Smooth muscle cell (in vitro differentiated cells): ENCODE results near the gene EVL. TPM values are rescaled to one million over a fixed set of nuclear protein-coding genes. Genes with fewer than 3 reads are reported as not detected.
"Not testable (repeated sequence)": the region's sequence is repeated elsewhere in the genome, so short reads cannot be mapped to it uniquely, and the experiment has no call there.

Experiments used
- DNase-seq: peaks from one replicate; lab custom pipeline; 2025; ENCODE audit not compliant: unreplicated experiment; lab: John Stamatoyannopoulos, UW
- H2AFZ ChIP-seq: fragments of 200-600 bp; sonication (generic); 2 replicates; pipeline ENCODE4 v1.6.0; 2016; ENCODE audit warnings: antibody characterized with exemption, low read depth, mild to moderate bottlenecking
- H3F3A ChIP-seq: fragments of 200-600 bp; sonication (generic); 2 replicates; pipeline ENCODE4 v1.6.0; 2017; ENCODE audit warnings: antibody characterized with exemption, low read depth
- H3K27ac ChIP-seq: fragments of 200-600 bp; sonication (generic); 2 replicates; pipeline ENCODE4 v1.5.1; 2016; ENCODE audit warnings: low read depth, mild to moderate bottlenecking
- H3K27me3 ChIP-seq: fragments of 200-600 bp; sonication (generic); 2 replicates; pipeline ENCODE4 v1.6.1; 2016; ENCODE audit warnings: low read depth, mild to moderate bottlenecking
- H3K36me3 ChIP-seq: fragments of 200-600 bp; sonication (generic); 2 replicates; pipeline ENCODE4 v1.5.1; 2016; ENCODE audit warnings: low read depth
- H3K4me1 ChIP-seq: fragments of 200-600 bp; sonication (generic); 2 replicates; pipeline ENCODE4 v1.5.1; 2016; ENCODE audit warnings: low read depth
- H3K4me2 ChIP-seq: fragments of 200-600 bp; sonication (generic); 2 replicates; pipeline ENCODE4 v1.6.0; 2016; ENCODE audit warnings: mild to moderate bottlenecking
- H3K4me3 ChIP-seq: fragments of 200-600 bp; sonication (generic); 2 replicates; pipeline ENCODE4 v1.5.1; 2016; ENCODE audit warnings: mild to moderate bottlenecking
- H3K79me2 ChIP-seq: fragments of 200-600 bp; sonication (generic); 2 replicates; pipeline ENCODE4 v1.6.0; 2016; ENCODE audit warnings: low read depth, mild to moderate bottlenecking
- H3K9ac ChIP-seq: fragments of 200-600 bp; sonication (generic); 2 replicates; pipeline ENCODE4 v1.6.0; 2016; ENCODE audit warnings: low read depth
- H3K9me3 ChIP-seq: fragments of 200-600 bp; sonication (generic); replicated peaks from 2 replicates; pipeline ENCODE4 v1.5.1; 2016; ENCODE audit warnings: low read depth
- H4K20me1 ChIP-seq: fragments of 200-600 bp; sonication (generic); 2 replicates; pipeline ENCODE4 v1.6.0; 2016; ENCODE audit warnings: low read depth
- WGBS: methylation state at CpG from one replicate; pipeline ENCODE4 v1.1.7; 2016; ENCODE audit warnings: low lambda C conversion rate; 5-methylcytosine and 5-hydroxymethylcytosine counted together
- polyA plus RNA-seq: library from polyadenylated mRNA; unstranded; fragments of >200 nt; fragmentation: Nextera tagmentation; extraction: Ambion mirVana; gene quantifications from 2 replicates; pipeline ENCODE4 v1.2.1, GENCODE V29; 2016
- total RNA-seq: library from RNA; depleted of rRNA; stranded (reverse); fragments of >200 nt; gene quantifications from 2 replicates; pipeline ENCODE4 v1.2.3, GENCODE V29; 2014
- TF ChIP-seq, protein P1 (sequence below): fragments of 200-600 bp; sonication (generic); IDR thresholded peaks from 2 replicates; pipeline ENCODE4 v1.5.1; 2017; ENCODE audit warnings: borderline replicate concordance, mild to moderate bottlenecking, antibody characterized with exemption; ENCODE audit not compliant: insufficient read depth, poor library complexity, severe bottlenecking

The EVL gene
- total and polyA plus RNA-seq, 2 experiments from 2014 or later, result 19.5 to 26.3 TPM

DNA sequence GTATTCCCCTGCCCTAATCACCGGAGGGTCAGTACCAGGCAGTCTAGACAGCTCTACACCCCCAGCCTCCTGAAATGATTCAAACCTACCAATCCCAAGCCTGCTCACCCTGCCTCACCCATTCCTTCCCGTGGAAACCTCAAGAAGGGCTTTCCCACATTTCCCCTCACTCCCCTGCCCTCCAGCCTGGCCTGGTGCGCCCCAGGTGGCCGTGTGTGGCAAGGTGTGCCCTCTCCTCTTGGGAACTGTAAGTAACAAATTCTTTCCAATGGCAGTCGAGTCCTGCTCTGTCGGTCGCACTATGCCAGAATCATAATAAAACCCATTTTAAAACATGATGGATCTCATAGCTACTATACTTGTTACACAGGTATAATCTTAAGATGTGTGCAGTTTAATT, 108.1 kb downstream of the EVL start:
- Histone ChIP-seq H3K9ac (no peak overlapping the region), H3F3A (no peaks in the 10 kb centered on the region), H2AFZ (no peak overlapping the region), H3K4me2 (no peak overlapping the region), H3K27me3 (peaks cover 2% of the 10 kb centered on the region), H3K36me3 (no peaks in the 10 kb centered on the region), H3K4me3 (no peak overlapping the region), H3K27ac (no peak overlapping the region), H4K20me1 (no peaks in the 10 kb centered on the region), H3K79me2 (no peaks in the 10 kb centered on the region), H3K4me1 (no peaks in the 10 kb centered on the region), H3K9me3 (no peaks in the 10 kb centered on the region)
- 75% methylated on average over 7 of the region's 7 CpGs for WGBS
- TF ChIP-seq, protein P1, sequence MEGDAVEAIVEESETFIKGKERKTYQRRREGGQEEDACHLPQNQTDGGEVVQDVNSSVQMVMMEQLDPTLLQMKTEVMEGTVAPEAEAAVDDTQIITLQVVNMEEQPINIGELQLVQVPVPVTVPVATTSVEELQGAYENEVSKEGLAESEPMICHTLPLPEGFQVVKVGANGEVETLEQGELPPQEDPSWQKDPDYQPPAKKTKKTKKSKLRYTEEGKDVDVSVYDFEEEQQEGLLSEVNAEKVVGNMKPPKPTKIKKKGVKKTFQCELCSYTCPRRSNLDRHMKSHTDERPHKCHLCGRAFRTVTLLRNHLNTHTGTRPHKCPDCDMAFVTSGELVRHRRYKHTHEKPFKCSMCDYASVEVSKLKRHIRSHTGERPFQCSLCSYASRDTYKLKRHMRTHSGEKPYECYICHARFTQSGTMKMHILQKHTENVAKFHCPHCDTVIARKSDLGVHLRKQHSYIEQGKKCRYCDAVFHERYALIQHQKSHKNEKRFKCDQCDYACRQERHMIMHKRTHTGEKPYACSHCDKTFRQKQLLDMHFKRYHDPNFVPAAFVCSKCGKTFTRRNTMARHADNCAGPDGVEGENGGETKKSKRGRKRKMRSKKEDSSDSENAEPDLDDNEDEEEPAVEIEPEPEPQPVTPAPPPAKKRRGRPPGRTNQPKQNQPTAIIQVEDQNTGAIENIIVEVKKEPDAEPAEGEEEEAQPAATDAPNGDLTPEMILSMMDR, result no peak
- no peak for DNase-seq

DNA sequence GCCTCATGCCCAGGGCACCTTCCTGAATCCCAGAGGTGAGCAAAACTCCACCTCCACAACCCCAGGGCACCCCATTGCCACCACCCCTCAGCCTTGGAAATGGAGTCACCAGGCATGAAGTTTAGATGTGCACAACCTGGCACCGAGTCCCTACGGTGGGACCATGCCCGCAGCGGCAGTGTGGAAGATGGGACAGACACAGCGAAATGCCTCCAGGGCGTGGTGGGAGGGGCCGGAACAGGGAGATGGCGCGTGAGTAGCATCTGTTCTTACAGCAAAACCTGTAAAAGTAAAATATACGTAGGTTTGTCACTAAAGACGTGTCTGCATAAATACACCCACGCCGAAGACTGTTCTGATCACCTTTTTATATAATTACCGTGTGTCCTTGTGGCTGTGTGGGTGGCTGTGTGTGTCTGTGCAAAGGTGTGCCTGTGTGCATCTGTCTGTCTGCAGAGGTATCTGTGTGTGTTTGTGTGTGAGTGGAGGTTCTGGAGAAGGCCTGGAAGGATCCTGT, 111.6 kb downstream of the EVL start:
- Histone ChIP-seq H2AFZ (no peak overlapping the region), H3K27ac (no peak overlapping the region), H3K4me1 (no peaks in the 10 kb centered on the region), H3K9ac (no peak overlapping the region), H3K27me3 (no peaks in the 10 kb centered on the region), H3K36me3 (no peaks in the 10 kb centered on the region), H3K9me3 (no peaks in the 10 kb centered on the region), H3K79me2 (no peaks in the 10 kb centered on the region), H3K4me2 (no peak overlapping the region), H4K20me1 (no peaks in the 10 kb centered on the region), H3F3A (no peaks in the 10 kb centered on the region), H3K4me3 (no peak overlapping the region)
- WGBS, result 91% methylated on average over 14 of the region's 14 CpGs
- no peak for DNase-seq
- TF ChIP-seq, protein P1, result no peak

DNA sequence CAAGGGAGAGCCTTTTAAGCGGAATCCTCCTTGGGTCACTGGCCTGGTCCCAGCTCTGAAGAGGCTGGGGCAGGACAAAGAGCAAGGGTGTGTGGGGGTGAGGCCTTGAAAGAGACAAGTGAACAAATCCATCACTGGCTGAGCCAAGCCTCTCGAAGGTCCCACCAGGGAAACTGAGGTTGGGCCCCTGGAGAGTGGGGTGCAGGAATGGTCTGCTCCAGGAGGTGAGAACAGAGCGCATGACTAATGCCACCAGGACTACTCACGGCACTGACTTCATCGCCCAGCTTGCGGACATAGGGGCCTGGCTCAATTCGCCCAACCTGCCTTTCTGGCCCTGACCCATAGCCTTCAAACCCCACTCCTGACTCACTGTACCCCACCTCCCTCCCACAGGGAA, 113.5 kb downstream of the EVL start:
- Histone ChIP-seq H3K4me1 (no peaks in the 10 kb centered on the region), H3K27me3 (no peaks in the 10 kb centered on the region), H3K9me3 (no peaks in the 10 kb centered on the region), H4K20me1 (no peaks in the 10 kb centered on the region), H3K36me3 (no peaks in the 10 kb centered on the region), H3K4me3 (no peak overlapping the region), H3F3A (no peaks in the 10 kb centered on the region), H3K4me2 (no peak overlapping the region), H3K79me2 (no peaks in the 10 kb centered on the region), H2AFZ (no peak overlapping the region), H3K27ac (no peak overlapping the region), H3K9ac (no peak overlapping the region)
- no peak for DNase-seq
- TF ChIP-seq, protein P1, result no peak
- 100% methylated on average over 7 of the region's 7 CpGs for WGBS

DNA sequence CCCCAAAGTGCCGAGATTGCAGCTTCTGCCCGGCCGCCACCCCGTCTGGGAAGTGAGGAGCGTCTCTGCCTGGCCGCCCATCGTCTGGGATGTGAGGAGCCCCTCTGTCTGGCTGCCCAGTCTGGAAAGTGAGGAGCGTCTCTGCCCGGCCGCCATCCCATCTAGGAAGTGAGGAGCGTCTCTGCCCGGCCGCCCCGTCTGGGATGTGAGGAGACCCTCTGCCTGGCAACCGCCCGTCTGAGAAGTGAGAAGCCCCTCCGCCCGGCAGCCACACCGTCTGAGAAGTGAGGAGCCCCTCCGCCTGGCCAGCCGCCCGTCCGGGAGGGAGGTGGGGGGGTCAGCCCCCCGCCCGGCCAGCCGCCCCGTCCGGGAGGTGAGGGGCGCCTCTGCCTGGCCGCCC, 115.4 kb downstream of the EVL start:
- not testable (repeated sequence) for H3K79me2 ChIP-seq, H3K4me3 ChIP-seq, H2AFZ ChIP-seq, H3F3A ChIP-seq, H3K4me2 ChIP-seq, DNase-seq, H3K9me3 ChIP-seq, H3K4me1 ChIP-seq, H3K36me3 ChIP-seq, H3K27ac ChIP-seq, H3K9ac ChIP-seq, H3K27me3 ChIP-seq, H4K20me1 ChIP-seq
- 97% methylated on average over 7 of the region's 30 CpGs for WGBS

DNA sequence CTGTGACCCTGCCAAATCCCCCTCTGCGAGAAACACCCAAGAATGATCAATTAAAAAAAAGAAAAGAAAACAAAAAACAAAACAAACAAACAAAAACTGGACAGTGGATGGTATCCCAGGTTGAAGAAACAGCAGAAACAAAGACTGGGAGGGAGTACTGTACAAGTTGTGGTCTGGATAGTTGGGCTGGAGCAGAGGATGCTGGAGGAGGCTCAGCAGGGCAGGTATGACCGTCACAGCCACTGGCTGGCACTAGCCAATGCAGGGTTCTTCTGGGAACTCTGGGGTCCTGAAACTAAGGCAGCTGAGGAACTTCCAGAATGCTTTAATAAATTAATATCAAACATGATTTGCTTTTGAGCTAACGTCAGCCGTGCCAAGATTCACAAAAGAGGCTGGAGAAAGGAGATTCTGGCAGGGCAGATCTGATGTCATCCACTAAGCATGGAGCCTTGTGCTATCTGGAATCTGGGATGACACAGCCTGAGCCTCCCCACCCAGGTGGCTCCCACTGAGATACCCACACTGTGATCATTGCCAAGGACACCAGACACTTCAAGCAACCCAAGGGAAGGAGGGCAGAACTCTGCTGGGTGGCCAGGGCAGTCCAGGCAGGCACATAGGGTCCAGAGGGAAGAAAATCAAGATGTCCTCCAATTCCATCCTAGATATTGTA, 116.8 kb downstream of the EVL start:
- H3K27me3 ChIP-seq, H3K79me2 ChIP-seq, DNase-seq, H4K20me1 ChIP-seq, H3K4me1 ChIP-seq, H3K27ac ChIP-seq, H3K9me3 ChIP-seq, H3K36me3 ChIP-seq, H3F3A ChIP-seq, H3K4me2 ChIP-seq, H3K4me3 ChIP-seq, H3K9ac ChIP-seq, H2AFZ ChIP-seq: not testable (repeated sequence)
- WGBS, result 88% methylated on average over 4 of the region's 4 CpGs
